ENCODE results near the gene DHX29. TPM values are rescaled to one million over a fixed set of nuclear protein-coding genes. Genes with fewer than 3 reads are reported as not detected.

DHX29 gene
- total RNA-seq, 1 experiment from 2014 or later, result 30.3 TPM

DNA sequence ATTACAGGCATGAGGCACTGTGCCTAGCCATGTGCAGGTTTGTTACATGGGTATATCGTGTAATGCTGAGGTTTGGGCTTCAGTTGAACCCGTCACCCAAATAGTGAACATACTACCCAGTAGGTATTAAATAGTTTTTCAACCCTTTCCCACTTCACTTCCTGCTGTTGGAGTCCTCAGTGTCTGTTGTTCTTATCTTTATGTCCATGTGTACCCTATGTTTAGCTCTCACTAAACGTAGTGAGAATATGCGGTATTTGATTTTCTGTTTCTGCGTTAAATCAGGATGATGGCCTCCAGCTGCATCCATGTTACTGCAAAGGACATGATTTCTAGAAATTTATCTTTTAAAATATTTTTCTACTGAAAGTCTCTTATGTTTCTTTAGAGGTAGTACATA, 18.1 kb upstream of the DHX29 start:
- Mint-ChIP-seq H3K36me3 (ENCODE audit: insufficient read depth in 1 of 3, low read depth in 3 of 3) (peaks cover 17 to 60% (median 50%) of the 10 kb centered on the region in 3 experiments), H3K27ac (no peak overlapping the region), H3K27me3 (ENCODE audit: low read depth) (no peaks in the 10 kb centered on the region), H3K9me3 (no peaks in the 10 kb centered on the region), H3K4me3 (no peak overlapping the region), H3K4me1 (no peaks in the 10 kb centered on the region)
- Histone ChIP-seq H2AK5ac (ENCODE audit: insufficient read length, low read length) (no peak overlapping the region), H3K23me2 (ENCODE audit: insufficient read length, low read depth, low read length, poor library complexity, severe bottlenecking) (no peaks in the 10 kb centered on the region), H3K14ac (ENCODE audit: insufficient read depth, low read length) (no peak overlapping the region), H3K9me3 (ENCODE audit: control insufficient read depth, low read depth, low read length) (no peaks in the 10 kb centered on the region), H2BK120ac (ENCODE audit: low read depth, low read length, poor library complexity, severe bottlenecking) (no peak overlapping the region), H2BK20ac (ENCODE audit: low read depth, low read length, poor library complexity, severe bottlenecking) (no peak overlapping the region), H4K91ac (ENCODE audit: insufficient read length, low read depth, low read length) (no peak overlapping the region), H3K79me2 (ENCODE audit: insufficient read depth, low read length) (no peaks in the 10 kb centered on the region), H3K23ac (ENCODE audit: insufficient read length, low read depth, low read length) (no peak overlapping the region), H2BK15ac (ENCODE audit: low read depth, low read length) (no peak overlapping the region), H3K9ac (ENCODE audit: extremely low read depth, insufficient read length, low read length) (no peak overlapping the region), H3T11ph (ENCODE audit: low read length) (no peak overlapping the region), H3K27me3 (ENCODE audit: insufficient read depth, low read length) (no peaks in the 10 kb centered on the region), H3K4me1 (ENCODE audit: insufficient read depth, low read length) (no peaks in the 10 kb centered on the region), H3K18ac (ENCODE audit: insufficient read length, low read depth, low read length) (no peak overlapping the region), H3K56ac (ENCODE audit: insufficient read length, low read depth, low read length) (no peak overlapping the region), H4K20me1 (ENCODE audit: control insufficient read depth, insufficient read depth, insufficient read length) (no peaks in the 10 kb centered on the region), H3K4me2 (ENCODE audit: insufficient read depth, insufficient read length, low read length) (no peak overlapping the region), H4K5ac (ENCODE audit: insufficient read length, low read depth, low read length) (no peak overlapping the region), H3K27ac (ENCODE audit: insufficient read length, low read depth, low read length) (no peak overlapping the region), H4K8ac (replicated peaks; ENCODE audit: insufficient read length, low read depth, low read length) (no peak overlapping the region), H2BK12ac (ENCODE audit: insufficient read length, low read depth, low read length) (no peak overlapping the region), H2BK5ac (ENCODE audit: insufficient read length, low read length) (no peak overlapping the region), H3K4ac (ENCODE audit: low read depth, low read length) (no peak overlapping the region), H2AFZ (ENCODE audit: low read length) (no peak overlapping the region), H3K79me1 (ENCODE audit: insufficient read depth, low read depth, low read length, poor library complexity, severe bottlenecking) (peaks cover 3% of the 10 kb centered on the region)
- TF ChIP-seq, protein P1, sequence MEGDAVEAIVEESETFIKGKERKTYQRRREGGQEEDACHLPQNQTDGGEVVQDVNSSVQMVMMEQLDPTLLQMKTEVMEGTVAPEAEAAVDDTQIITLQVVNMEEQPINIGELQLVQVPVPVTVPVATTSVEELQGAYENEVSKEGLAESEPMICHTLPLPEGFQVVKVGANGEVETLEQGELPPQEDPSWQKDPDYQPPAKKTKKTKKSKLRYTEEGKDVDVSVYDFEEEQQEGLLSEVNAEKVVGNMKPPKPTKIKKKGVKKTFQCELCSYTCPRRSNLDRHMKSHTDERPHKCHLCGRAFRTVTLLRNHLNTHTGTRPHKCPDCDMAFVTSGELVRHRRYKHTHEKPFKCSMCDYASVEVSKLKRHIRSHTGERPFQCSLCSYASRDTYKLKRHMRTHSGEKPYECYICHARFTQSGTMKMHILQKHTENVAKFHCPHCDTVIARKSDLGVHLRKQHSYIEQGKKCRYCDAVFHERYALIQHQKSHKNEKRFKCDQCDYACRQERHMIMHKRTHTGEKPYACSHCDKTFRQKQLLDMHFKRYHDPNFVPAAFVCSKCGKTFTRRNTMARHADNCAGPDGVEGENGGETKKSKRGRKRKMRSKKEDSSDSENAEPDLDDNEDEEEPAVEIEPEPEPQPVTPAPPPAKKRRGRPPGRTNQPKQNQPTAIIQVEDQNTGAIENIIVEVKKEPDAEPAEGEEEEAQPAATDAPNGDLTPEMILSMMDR (conservative IDR thresholded peaks at IDR 0.05), result no peak
- WGBS (ENCODE audit: extremely low coverage, insufficient read length, low lambda C conversion rate), result no CpG with 5 or more reads among the region's 5 CpGs
- DNase-seq, result no peak

Data from H9 (cell line).